Prostate gland (tissue), 2 donors: ENCODE data around the gene CRIP2. TPM values are rescaled to one million over a fixed set of nuclear protein-coding genes. Genes with fewer than 3 reads are reported as not detected.

ENCODE experiments used
- DNase-seq: peaks from one replicate; pipeline ENCODE4 v3.0.0-alpha.2; 2019; ENCODE audit warnings: low spot score
- H3K27ac ChIP-seq, 2 donors: fragments of 200-600 bp; sonication (generic); 2 replicates each; pipeline ENCODE4 v1.5.1; 2017 to 2019
- H3K27me3 ChIP-seq: fragments of 200-600 bp; sonication (generic); replicated peaks from 2 replicates; pipeline ENCODE4 v1.5.1; 2019; ENCODE audit not compliant: insufficient read depth
- H3K36me3 ChIP-seq, 2 donors: fragments of 200-600 bp; sonication (generic); 1 replicate in 1 of 2; 2 replicates in 1 of 2; pipeline versions ENCODE4 v1.5.1 to v1.8.1; 2017 to 2019
- H3K4me1 ChIP-seq: fragments of 200-600 bp; sonication (generic); replicated peaks from 2 replicates; pipeline ENCODE4 v1.5.1; 2019
- H3K4me3 ChIP-seq, 2 donors: fragments of 200-600 bp; sonication (generic); 2 replicates each; pipeline ENCODE4 v1.5.1; 2017 to 2019
- H3K9me3 ChIP-seq: fragments of 200-600 bp; sonication (generic); 2 replicates; pipeline ENCODE4 v1.5.1; 2017
- CTCF ChIP-seq, 4 experiments: fragments of 200-600 bp in 2 of 4; fragments of 450-650 bp in 2 of 4; sonication (generic) in 2 of 4; IDR thresholded peaks; 1 replicate in 3 of 4; 2 replicates in 1 of 4; pipeline ENCODE4 v1.5.1; 2016 to 2019; ENCODE audit warnings: antibody characterized with exemption in 4 of 4, mild to moderate bottlenecking in 2 of 4, moderate library complexity in 2 of 4
- POLR2A ChIP-seq: fragments of 450-650 bp; IDR thresholded peaks from one replicate; pipeline ENCODE4 v1.6.1; 2016; ENCODE audit warnings: antibody characterized with exemption, mild to moderate bottlenecking
- POLR2AphosphoS5 ChIP-seq: sonication (generic); formaldehyde crosslinking; IDR thresholded peaks from one replicate; pipeline ENCODE4 v1.6.1; 2017; ENCODE audit warnings: antibody characterized with exemption
- WGBS: methylation state at CpG from one replicate; pipeline ENCODE4 v1.1.5; 2018; 5-methylcytosine and 5-hydroxymethylcytosine counted together
- intact Hi-C: fragments of 100-400 bp; cut with DNase I; formaldehyde crosslinking; loops from one replicate; pipeline ENCODE4 v1.14.2; 2022
- total RNA-seq, 2 donors: library from RNA; depleted of rRNA; stranded (reverse); fragments of >200 nt; gene quantifications; one replicate each; pipeline ENCODE4 v1.1.0, GENCODE V29; 2016

Gene CRIP2
- total RNA-seq, 2 donors from 2014 or later = 86.7 to 134 TPM

DNA sequence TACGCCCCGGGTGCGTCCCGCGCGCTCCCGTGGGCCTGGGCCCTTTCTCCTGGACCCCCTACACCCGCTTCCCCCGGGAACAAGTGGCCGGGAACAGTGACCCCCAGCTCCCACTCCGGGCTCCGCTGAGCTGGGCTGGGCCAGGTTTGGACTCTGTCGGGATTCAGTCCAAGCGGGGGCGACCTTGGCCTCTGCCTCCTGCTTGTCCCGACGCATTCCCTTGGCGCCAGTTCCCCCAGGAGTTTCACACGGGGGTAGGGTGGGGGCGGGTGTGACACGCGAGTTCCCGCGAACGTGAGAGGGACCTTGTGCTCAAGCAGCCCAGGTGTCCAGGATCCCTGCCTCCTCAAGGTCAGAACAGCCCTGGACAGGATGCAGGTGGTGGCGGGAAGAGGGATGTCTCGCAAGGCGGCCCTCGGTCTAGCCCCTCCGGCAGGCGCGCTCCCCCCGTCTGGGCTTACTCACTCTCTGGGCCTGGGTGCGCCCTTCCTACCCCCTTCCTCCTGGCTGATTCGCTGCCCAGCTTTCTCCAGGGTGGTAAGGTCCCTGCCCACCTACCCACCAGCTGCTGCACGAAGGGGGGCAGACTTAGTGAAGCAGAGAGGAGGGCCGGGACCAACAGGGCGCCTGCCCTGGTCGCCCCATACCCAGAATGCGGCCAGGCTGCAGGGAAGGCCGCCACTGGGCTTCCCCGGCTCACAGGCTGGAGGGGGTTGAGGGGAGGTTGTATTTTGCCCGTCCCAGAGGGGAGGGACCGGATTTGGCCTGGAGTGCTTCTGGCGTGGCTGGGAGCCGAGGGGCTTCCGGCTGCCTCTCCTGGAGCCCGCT is 862 bp downstream of the CRIP2 start:
- TF ChIP-seq POLR2A = peak; percentile 35
- TF ChIP-seq CTCF (IDR thresholded peaks at IDR 0.05) = no peak
- Histone ChIP-seq H3K27ac (peak overlapping the region; percentile 81 to 85), H3K27me3 (no peaks in the 10 kb centered on the region), H3K4me3 (peak overlapping the region; percentile 50 to 73), H3K4me1 (peaks cover 36% of the 10 kb centered on the region), H3K36me3 (no peaks in the 10 kb centered on the region), H3K9me3 (no peaks in the 10 kb centered on the region)
- WGBS = 5% methylated on average over 36 of the region's 48 CpGs
- no peak for DNase-seq
- intact Hi-C loops = no loop called here

GRCh38 chr14:105476097-105476830 is 1.6 kb downstream of the CRIP2 start:
- intact Hi-C loops = no loop called here
- TF ChIP-seq POLR2A (peak; percentile 33), CTCF (IDR thresholded peaks at IDR 0.05) (no peak)
- DNase-seq = no peak
- H3K27ac ChIP-seq = peak overlapping the region; percentile 81 to 85
- peak overlapping the region; percentile 50 to 73 for H3K4me3 ChIP-seq
- 17% methylated on average over 21 of the region's 21 CpGs for WGBS
- H3K27me3 ChIP-seq = no peaks in the 10 kb centered on the region
- peaks cover 36% of the 10 kb centered on the region for H3K4me1 ChIP-seq
- H3K36me3 ChIP-seq = no peaks in the 10 kb centered on the region
- no peaks in the 10 kb centered on the region for H3K9me3 ChIP-seq

GRCh38 chr14:105476831-105477659 is 2.4 kb downstream of the CRIP2 start:
- WGBS = 59% methylated on average over 14 of the region's 16 CpGs
- intact Hi-C loops = no loop called here
- Histone ChIP-seq H3K36me3 (no peaks in the 10 kb centered on the region), H3K4me1 (peaks cover 39% of the 10 kb centered on the region), H3K9me3 (no peaks in the 10 kb centered on the region), H3K27me3 (no peaks in the 10 kb centered on the region), H3K27ac (peak overlapping the region; percentile 81 to 85), H3K4me3 (peak overlapping the region in 1 of 2 donors; percentile 73)
- no peak for DNase-seq
- TF ChIP-seq CTCF (IDR thresholded peaks at IDR 0.05) (no peak), POLR2A (no peak), POLR2AphosphoS5 (no peak)

DNA sequence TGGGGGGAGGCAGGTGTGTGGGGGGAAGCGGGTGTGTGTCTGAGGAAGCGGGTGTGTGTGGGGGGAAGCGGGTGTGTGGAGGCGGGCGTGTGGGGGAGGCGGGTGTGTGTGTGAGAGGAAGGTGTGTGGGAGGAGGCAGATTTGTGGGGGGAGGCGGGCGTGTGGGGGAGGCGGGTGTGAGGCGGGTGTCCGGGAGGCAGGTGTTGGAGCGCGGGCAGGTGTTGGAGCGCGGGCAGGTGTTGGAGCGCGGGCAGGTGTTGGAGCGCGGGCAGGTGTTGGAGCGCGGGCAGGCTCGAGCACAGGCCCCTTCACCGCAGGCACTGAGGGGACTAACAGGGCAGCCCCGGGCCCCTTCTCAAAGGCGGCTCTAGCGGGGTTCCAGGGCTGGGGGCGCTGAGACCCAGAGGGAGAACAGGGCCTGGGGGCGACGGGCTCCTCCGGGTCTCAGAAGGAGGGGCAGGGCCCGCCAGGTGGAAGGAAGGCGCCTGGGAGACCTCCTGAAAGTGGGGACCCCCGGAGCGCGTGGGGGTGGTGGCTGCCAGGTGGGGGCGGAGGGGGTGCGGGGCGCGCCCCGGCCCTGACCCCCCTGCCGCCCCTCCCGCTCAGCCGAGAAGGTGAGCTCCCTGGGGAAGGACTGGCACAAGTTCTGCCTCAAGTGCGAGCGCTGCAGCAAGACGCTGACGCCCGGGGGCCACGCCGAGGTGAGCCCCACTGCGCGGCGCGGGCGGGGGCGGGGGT is 3.2 kb downstream of the CRIP2 start:
- TF ChIP-seq POLR2A = no peak
- TF ChIP-seq POLR2AphosphoS5 = no peak
- no peak for TF ChIP-seq CTCF (IDR thresholded peaks at IDR 0.05)
- H3K36me3 ChIP-seq = no peaks in the 10 kb centered on the region
- H3K9me3 ChIP-seq = no peaks in the 10 kb centered on the region
- intact Hi-C loops = no loop called here
- no peak overlapping the region for H3K27ac ChIP-seq
- no peaks in the 10 kb centered on the region for H3K27me3 ChIP-seq
- 53% methylated on average over 47 of the region's 56 CpGs for WGBS
- H3K4me1 ChIP-seq = peaks cover 40% of the 10 kb centered on the region
- H3K4me3 ChIP-seq = no peak overlapping the region
- no peak for DNase-seq
